OCI-LY3 (cell line): ENCODE results near the gene ANKS1A.

ENCODE experiments used
- H2AFZ ChIP-seq: fragments of 200-600, 300-600 bp; shearing (Covaris generic); 2 replicates; pipeline ENCODE4 v1.6.0; 2014; ENCODE audit warnings: antibody characterized with exemption, low read depth, low read length
- H3K27ac ChIP-seq: fragments of 200-600, 300-600 bp; sonication (generic); 2 replicates; pipeline ENCODE4 v1.5.1; 2014; ENCODE audit warnings: mild to moderate bottlenecking, low read length, moderate library complexity, mixed read lengths
- H3K27me3 ChIP-seq: fragments of 200-600, 300-600 bp; sonication (generic); 2 replicates; pipeline ENCODE4 v1.6.1; 2014; ENCODE audit warnings: low read depth, low read length, mixed read lengths
- H3K36me3 ChIP-seq: fragments of 200-600, 300-600 bp; sonication (generic); replicated peaks from 2 replicates; pipeline ENCODE3; 2014; ENCODE audit warnings: low read depth, low read length, mixed read lengths
- H3K4me1 ChIP-seq: fragments of 300-600, 200-600 bp; sonication (generic); 2 replicates; pipeline ENCODE4 v1.6.1; 2014; ENCODE audit warnings: low read length, mixed read lengths
- H3K4me2 ChIP-seq: fragments of 200-600, 300-600 bp; sonication (generic); 2 replicates; pipeline ENCODE4 v1.6.1; 2014; ENCODE audit warnings: low read length, mixed read lengths
- H3K4me3 ChIP-seq: fragments of 300-600, 200-600 bp; sonication (generic); 2 replicates; pipeline ENCODE4 v1.5.1; 2014; ENCODE audit warnings: antibody characterized with exemption, mild to moderate bottlenecking, low read length, moderate library complexity
- H3K79me2 ChIP-seq: fragments of 300-600, 200-600 bp; shearing (Covaris generic); 2 replicates; pipeline ENCODE4 v1.6.1; 2014; ENCODE audit warnings: mild to moderate bottlenecking, low read length, mixed read lengths
- H3K9ac ChIP-seq: fragments of 300-600, 200-600 bp; shearing (Covaris generic); 2 replicates; pipeline ENCODE4 v1.6.0; 2014; ENCODE audit warnings: mild to moderate bottlenecking, low read length, moderate library complexity
- H3K9me3 ChIP-seq: fragments of 200-600, 300-600 bp; shearing (Covaris generic); 2 replicates; pipeline ENCODE4 v1.6.1; 2014; ENCODE audit warnings: low read length, mixed read lengths; ENCODE audit not compliant: insufficient read depth
- H4K20me1 ChIP-seq: fragments of 200-600, 300-600 bp; sonication (generic); 2 replicates; pipeline ENCODE4 v1.6.1; 2016; ENCODE audit warnings: low read length, mixed read lengths; ENCODE audit not compliant: insufficient read depth
- EZH2phosphoT487 ChIP-seq: fragments of 200-600 bp; shearing (Covaris generic); IDR thresholded peaks from 2 replicates; pipeline ENCODE4 v1.6.1; 2018; ENCODE audit warnings: antibody characterized with exemption, mixed run types, low read depth
- TF ChIP-seq, protein P1 (sequence below): fragments of 200-600, 300-600 bp; sonication (generic); IDR thresholded peaks from 2 replicates; pipeline ENCODE4 v1.5.1; 2014; ENCODE audit warnings: antibody characterized with exemption, low read length, low read depth

The ANKS1A gene

DNA sequence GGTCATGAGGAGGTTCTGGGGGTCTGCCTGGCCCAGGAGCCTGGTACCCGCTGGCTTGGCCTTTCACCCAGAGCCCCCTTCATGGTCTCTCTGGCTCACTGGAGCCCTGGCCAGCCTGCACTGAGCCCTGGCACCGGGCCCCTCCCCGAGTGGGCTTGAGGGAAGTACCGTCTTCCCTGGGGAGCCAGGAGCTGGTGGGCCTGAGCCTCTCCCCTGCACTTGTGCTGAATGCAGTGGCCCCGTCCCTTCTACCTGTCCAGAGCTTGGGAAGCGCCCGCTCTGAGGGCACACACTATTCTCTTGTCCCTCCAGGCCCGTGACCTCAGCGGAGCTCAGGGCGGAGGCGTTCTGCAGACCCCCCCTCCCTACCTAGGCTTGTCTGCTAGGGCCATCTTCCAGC lies 189.8 kb downstream of the ANKS1A start:
- H3K4me1 ChIP-seq = peaks cover 6% of the 10 kb centered on the region; the same call in 1 of the 2 replicates
- H3K36me3 ChIP-seq = no peaks in the 10 kb centered on the region
- H3K9me3 ChIP-seq = no peaks in the 10 kb centered on the region
- H3K4me2 ChIP-seq = no peak overlapping the region
- no peaks in the 10 kb centered on the region for H3K79me2 ChIP-seq
- no peaks in the 10 kb centered on the region for H4K20me1 ChIP-seq
- no peak overlapping the region for H3K27ac ChIP-seq
- TF ChIP-seq EZH2phosphoT487 = no peak
- TF ChIP-seq, protein P1, sequence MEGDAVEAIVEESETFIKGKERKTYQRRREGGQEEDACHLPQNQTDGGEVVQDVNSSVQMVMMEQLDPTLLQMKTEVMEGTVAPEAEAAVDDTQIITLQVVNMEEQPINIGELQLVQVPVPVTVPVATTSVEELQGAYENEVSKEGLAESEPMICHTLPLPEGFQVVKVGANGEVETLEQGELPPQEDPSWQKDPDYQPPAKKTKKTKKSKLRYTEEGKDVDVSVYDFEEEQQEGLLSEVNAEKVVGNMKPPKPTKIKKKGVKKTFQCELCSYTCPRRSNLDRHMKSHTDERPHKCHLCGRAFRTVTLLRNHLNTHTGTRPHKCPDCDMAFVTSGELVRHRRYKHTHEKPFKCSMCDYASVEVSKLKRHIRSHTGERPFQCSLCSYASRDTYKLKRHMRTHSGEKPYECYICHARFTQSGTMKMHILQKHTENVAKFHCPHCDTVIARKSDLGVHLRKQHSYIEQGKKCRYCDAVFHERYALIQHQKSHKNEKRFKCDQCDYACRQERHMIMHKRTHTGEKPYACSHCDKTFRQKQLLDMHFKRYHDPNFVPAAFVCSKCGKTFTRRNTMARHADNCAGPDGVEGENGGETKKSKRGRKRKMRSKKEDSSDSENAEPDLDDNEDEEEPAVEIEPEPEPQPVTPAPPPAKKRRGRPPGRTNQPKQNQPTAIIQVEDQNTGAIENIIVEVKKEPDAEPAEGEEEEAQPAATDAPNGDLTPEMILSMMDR = no peak
- no peak overlapping the region for H2AFZ ChIP-seq
- H3K27me3 ChIP-seq = no peaks in the 10 kb centered on the region
- no peak overlapping the region for H3K4me3 ChIP-seq
- H3K9ac ChIP-seq = no peak overlapping the region

DNA sequence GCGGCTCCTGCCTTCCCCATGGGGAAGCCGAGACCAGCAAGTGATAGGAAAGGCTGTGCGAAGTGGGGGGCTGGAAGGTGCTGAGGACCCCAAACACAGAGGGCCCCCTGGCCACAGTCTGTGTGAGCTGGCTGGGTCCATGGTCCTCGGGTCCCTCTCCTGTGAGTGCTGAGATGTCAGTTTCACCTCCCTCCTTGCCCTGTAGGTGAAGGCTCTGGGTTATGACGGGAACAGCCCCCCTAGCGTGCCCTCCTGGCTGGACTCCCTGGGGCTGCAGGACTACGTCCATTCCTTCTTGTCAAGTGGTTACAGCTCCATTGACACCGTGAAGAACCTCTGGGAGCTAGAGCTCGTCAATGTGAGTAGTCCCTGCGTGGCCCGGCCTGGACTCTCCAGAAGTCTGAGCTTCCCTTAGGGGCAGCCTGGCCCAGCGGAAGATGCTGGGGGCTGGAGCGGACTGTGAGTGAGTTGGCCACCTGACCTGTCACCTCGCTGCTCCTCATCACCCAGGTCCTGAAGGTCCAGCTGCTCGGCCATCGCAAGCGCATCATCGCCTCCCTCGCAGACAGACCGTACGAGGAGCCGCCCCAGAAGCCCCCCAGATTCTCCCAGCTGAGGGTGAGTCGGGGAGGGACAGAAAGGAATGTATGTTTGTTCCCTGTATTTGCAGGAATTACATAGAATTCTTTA lies 190.4 kb downstream of the ANKS1A start:
- Histone ChIP-seq H3K36me3 (no peaks in the 10 kb centered on the region), H3K9me3 (no peaks in the 10 kb centered on the region), H3K4me3 (no peak overlapping the region), H3K4me2 (no peak overlapping the region), H3K9ac (no peak overlapping the region), H3K79me2 (no peaks in the 10 kb centered on the region), H4K20me1 (no peaks in the 10 kb centered on the region), H3K4me1 (peaks cover 6% of the 10 kb centered on the region; the same call in 1 of the 2 replicates), H3K27ac (no peak overlapping the region), H2AFZ (no peak overlapping the region), H3K27me3 (no peaks in the 10 kb centered on the region)
- TF ChIP-seq EZH2phosphoT487 = no peak
- TF ChIP-seq, protein P1 = no peak

DNA sequence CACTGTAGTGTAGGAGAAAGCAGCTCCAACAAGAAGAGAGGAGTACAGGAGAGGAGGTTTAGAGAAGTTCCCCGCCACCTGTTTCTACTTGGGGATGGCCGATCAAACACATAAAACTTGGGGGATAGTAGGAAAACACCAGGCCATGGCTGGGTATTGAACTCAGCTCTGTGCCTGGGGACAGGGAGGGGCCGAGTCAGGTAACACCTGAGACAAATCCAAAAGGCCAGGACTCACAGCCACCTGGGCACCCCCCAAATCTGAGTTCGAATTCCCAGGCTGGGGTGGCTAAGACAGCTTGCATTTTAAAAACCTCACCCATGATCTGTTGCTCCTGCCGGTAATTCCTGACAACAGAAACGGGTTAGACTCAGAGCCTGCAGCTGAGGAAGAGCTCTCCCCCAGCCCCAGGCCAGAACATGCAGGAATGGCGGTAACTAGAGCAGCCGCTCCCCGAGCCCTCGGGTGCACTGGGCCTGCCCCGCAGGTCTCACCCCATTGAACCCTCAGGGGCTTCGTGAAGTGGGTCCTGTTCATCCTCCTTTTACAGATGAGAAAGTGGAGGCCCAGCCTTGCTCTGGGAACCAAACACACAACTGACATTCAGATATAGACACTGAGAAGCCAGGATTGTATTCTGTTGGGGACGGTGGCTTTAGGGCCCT lies 191.1 kb downstream of the ANKS1A start:
- no peak overlapping the region for H3K27ac ChIP-seq
- TF ChIP-seq, protein P1 = no peak
- TF ChIP-seq EZH2phosphoT487 = no peak

DNA sequence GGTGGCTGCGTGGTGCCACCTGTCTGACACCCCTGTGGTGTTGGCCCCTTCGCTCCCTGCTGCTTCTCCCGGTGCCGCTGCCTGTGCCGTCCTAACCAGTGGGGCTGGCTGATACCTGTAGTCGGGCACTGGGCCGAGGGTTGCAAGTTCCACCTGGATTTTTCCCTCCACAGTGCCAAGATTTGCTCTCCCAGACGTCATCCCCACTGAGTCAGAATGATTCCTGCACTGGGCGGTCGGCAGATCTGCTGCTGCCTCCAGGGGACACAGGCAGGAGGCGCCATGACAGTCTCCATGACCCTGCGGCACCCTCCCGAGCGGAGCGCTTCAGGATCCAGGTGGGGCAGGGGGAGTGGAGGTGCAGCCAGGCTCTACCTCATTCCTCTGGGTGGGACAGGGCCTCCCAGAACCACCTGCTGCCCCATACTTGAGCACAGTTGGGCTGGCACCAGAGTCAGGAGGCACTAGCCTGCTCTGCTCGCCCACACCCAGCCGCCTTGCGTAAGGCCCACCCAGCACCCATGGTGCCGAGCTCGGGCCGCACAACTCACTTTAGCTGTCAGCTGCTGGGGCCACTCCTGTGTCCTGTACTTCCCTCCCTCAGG lies 191.9 kb downstream of the ANKS1A start:
- no peaks in the 10 kb centered on the region for H3K79me2 ChIP-seq
- H3K27me3 ChIP-seq = no peaks in the 10 kb centered on the region
- H3K4me3 ChIP-seq = no peak overlapping the region
- H3K4me1 ChIP-seq = peaks cover 6% of the 10 kb centered on the region; the same call in 1 of the 2 replicates
- no peak overlapping the region for H3K9ac ChIP-seq
- no peak overlapping the region for H3K4me2 ChIP-seq
- no peak for TF ChIP-seq EZH2phosphoT487
- TF ChIP-seq, protein P1 = no peak
- no peak overlapping the region for H3K27ac ChIP-seq
- H3K36me3 ChIP-seq = no peaks in the 10 kb centered on the region
- H3K9me3 ChIP-seq = no peaks in the 10 kb centered on the region
- H4K20me1 ChIP-seq = no peaks in the 10 kb centered on the region
- no peak overlapping the region for H2AFZ ChIP-seq

More for the DNA sequence above, 191.1 kb downstream of the ANKS1A start:
- Histone ChIP-seq H3K27me3 (no peaks in the 10 kb centered on the region), H3K36me3 (no peaks in the 10 kb centered on the region), H3K79me2 (no peaks in the 10 kb centered on the region), H3K4me3 (no peak overlapping the region), H3K4me1 (peaks cover 6% of the 10 kb centered on the region; the same call in 1 of the 2 replicates), H3K9me3 (no peaks in the 10 kb centered on the region), H3K4me2 (no peak overlapping the region), H2AFZ (no peak overlapping the region), H3K9ac (no peak overlapping the region), H4K20me1 (no peaks in the 10 kb centered on the region)
